ENCODE results near the gene ALPK1.

Gene ALPK1

DNA sequence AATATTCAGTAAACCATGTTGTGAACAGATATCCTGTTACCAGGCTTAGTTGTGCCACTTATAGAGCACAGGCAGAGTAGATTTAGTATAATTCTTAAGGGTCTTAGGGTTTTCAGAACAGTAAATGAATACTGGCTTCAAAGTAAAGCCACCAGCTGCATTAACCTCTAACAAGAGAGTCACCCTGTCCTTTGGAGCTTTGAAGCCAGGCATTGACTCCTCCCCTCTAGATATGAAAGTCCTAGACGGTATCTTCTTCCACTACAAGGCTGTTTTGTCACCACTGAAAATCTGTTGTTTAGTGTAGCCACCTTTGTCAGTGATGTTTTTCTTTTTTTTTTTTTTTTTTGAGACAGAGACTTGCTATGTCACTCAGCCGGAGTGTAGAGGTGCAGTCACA, 77.7 kb downstream of the ALPK1 start:
- no peak for DNase-seq (ENCODE audit: low spot score)
- H3K27ac ChIP-seq: no peak overlapping the region
- ChIA-PET POLR2A (ENCODE audit: low non-redundant PET) (no interaction called here), CTCF (no interaction called here)
- TF ChIP-seq, protein P1, sequence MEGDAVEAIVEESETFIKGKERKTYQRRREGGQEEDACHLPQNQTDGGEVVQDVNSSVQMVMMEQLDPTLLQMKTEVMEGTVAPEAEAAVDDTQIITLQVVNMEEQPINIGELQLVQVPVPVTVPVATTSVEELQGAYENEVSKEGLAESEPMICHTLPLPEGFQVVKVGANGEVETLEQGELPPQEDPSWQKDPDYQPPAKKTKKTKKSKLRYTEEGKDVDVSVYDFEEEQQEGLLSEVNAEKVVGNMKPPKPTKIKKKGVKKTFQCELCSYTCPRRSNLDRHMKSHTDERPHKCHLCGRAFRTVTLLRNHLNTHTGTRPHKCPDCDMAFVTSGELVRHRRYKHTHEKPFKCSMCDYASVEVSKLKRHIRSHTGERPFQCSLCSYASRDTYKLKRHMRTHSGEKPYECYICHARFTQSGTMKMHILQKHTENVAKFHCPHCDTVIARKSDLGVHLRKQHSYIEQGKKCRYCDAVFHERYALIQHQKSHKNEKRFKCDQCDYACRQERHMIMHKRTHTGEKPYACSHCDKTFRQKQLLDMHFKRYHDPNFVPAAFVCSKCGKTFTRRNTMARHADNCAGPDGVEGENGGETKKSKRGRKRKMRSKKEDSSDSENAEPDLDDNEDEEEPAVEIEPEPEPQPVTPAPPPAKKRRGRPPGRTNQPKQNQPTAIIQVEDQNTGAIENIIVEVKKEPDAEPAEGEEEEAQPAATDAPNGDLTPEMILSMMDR (conservative IDR thresholded peaks at IDR 0.05; ENCODE audit: low read depth): no peak

DNA sequence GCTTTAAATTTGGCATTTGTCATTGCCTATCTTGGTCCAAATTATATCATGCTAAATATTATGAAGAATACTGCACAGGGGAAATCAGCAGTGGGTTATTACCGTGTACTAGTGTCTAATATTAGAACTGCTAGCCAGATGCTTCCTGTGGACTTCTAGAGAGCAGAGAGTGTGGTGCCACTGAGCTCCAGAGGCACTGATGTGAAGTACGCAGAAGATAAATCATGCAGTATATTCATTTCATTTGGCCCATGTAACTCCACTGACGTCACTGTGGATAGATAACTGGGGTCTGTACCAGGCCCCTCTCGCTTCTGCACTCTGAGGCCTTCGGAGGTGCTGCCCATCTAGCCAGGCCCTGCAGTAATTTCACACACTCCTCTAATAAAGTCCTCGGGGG, 80.0 kb downstream of the ALPK1 start:
- H3K27ac ChIP-seq: no peak overlapping the region
- POLR2A ChIA-PET (ENCODE audit: low non-redundant PET): no interaction called here
- no peak for DNase-seq (ENCODE audit: low spot score)
- CTCF ChIA-PET: no interaction called here
- TF ChIP-seq, protein P1 (conservative IDR thresholded peaks at IDR 0.05; ENCODE audit: low read depth): no peak

DNA sequence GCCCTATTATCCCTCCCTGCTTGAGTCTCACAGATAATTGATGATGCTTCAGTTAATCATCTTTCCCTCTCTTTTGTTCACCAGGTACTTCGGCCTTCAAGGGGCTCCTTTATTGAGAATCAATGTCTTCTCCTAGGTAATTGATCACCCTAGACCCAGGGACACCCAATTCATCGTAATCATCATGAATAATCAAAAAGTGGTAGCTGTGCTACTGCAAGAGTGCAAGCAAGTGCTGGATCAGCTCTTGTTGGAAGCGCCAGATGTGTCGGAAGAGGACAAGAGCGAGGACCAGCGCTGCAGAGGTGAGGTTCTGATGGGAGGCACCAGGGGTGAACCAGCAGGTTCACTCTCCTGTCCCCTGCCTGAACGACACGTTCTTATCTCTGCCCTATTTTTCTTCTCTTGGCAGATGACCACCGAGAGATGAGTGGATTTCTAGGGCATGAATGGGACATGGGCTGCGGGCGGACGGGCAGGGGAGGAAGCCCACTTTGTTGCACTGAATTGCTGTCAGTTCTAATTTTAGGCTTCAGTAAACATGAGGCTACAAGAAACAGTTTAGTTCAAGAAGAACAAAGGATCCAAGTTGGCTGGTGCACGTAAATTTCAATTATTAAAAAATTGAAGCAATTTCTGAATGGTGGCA, 80.5 kb downstream of the ALPK1 start:
- H3K27ac ChIP-seq: no peak overlapping the region
- ChIA-PET POLR2A (ENCODE audit: low non-redundant PET) (no interaction called here), CTCF (no interaction called here)
- TF ChIP-seq, protein P1 (conservative IDR thresholded peaks at IDR 0.05; ENCODE audit: low read depth): no peak
- DNase-seq (ENCODE audit: low spot score): no peak

GRCh38 chr4:112378243-112378620, 81.1 kb downstream of the ALPK1 start:
- DNase-seq (ENCODE audit: low spot score): no peak
- POLR2A ChIA-PET (ENCODE audit: low non-redundant PET): no interaction called here
- TF ChIP-seq, protein P1 (conservative IDR thresholded peaks at IDR 0.05; ENCODE audit: low read depth): no peak
- CTCF ChIA-PET: no interaction called here
- H3K27ac ChIP-seq: no peak overlapping the region

DNA sequence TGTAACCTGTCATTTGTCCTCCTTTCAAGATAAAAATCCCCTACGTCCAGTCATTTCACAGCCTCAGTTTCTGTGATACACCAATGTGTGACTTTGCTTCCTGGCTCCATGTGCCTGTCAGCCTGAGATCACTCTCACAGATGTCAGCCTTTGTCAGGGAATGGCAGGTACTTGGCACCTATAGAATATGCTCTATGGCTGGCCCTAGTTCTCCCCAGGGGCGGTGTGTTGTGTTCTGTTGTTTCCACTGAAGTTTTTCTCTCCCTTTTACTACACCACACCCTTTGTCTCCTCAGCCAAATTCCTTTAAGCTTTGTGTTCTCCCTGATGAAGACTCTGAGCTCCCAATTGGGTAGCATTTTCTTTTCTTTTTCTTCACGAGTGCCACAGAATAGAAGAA, 81.7 kb downstream of the ALPK1 start:
- TF ChIP-seq, protein P1 (conservative IDR thresholded peaks at IDR 0.05; ENCODE audit: low read depth): no peak
- ChIA-PET CTCF (no interaction called here), POLR2A (ENCODE audit: low non-redundant PET) (no interaction called here)
- H3K27ac ChIP-seq: no peak overlapping the region
- DNase-seq (ENCODE audit: low spot score): no peak

- POLR2A ChIA-PET (ENCODE audit: low non-redundant PET): no interaction called here
- no peak overlapping the region for H3K27ac ChIP-seq
- DNase-seq (ENCODE audit: low spot score): no peak
- CTCF ChIA-PET: no interaction called here
- TF ChIP-seq, protein P1 (conservative IDR thresholded peaks at IDR 0.05; ENCODE audit: low read depth): no peak
Observed at GRCh38 chr4:112379306-112379705, 82.1 kb downstream of the ALPK1 start.
